GM12892 (cell line): ENCODE results near the gene DEFB125. TPM values are rescaled to one million over a fixed set of nuclear protein-coding genes. Genes with fewer than 3 reads are reported as not detected.
"Not testable (repeated sequence)": the region's sequence is repeated elsewhere in the genome, so short reads cannot be mapped to it uniquely, and the experiment has no call there.

Experiments
- DNase-seq: peaks from one replicate; pipeline ENCODE4 v3.0.0; 2011; ENCODE audit not compliant: insufficient read length
- FAIRE-seq: peaks from 2 replicates; lab custom pipeline; 2011; peaks lifted over from hg19 to GRCh38; lab: Jason Lieb, UNC
- POLR2A ChIP-seq: IDR thresholded peaks from 2 replicates; pipeline ENCODE4 v1.6.1; 2011; ENCODE audit warnings: low read depth, low read length, control low read depth
- POLR2AphosphoS5 ChIP-seq: IDR thresholded peaks from 2 replicates; pipeline ENCODE4 v1.6.1; 2011; ENCODE audit warnings: low read depth, low read length, control low read depth
- TAF1 ChIP-seq: IDR thresholded peaks from 2 replicates; pipeline ENCODE4 v1.6.1; 2011; ENCODE audit warnings: low read depth, mild to moderate bottlenecking, control low read depth, low read length, borderline replicate concordance
- polyA plus RNA-seq: library from polyadenylated mRNA; unstranded; fragments of >200 nt; gene quantifications from one replicate; pipeline ENCODE4 v1.2.1, GENCODE V29; 2012; ENCODE audit warnings: missing spikeins, inconsistent platforms; ENCODE audit not compliant: missing spikeins

DEFB125 gene
- not detected for polyA plus RNA-seq

- FAIRE-seq, result no peak
- no peak for DNase-seq
- TF ChIP-seq POLR2A (no peak), TAF1 (no peak), POLR2AphosphoS5 (no peak)
Observed at GRCh38 chr20:87401-87800, at the start of gene DEFB125. TSS of gene DEFB125 (plus strand) at chr20:87672. CDS start at chr20:87710, 38 bp downstream.

- no peak for TF ChIP-seq TAF1
- no peak for TF ChIP-seq POLR2A
- FAIRE-seq (no peak), DNase-seq (no peak)
Observed at GRCh38 chr20:60035-60918, 27.2 kb upstream of the DEFB125 start.

- TF ChIP-seq POLR2A (no peak), POLR2AphosphoS5 (no peak), TAF1 (no peak)
- DNase-seq, result no peak
- no peak for FAIRE-seq
Observed at GRCh38 chr20:61230-61629, 26.2 kb upstream of the DEFB125 start.

GRCh38 chr20:61757-62156 lies 25.7 kb upstream of the DEFB125 start:
- DNase-seq (no peak), FAIRE-seq (no peak)
- no peak for TF ChIP-seq POLR2A

- TF ChIP-seq POLR2A (no peak), TAF1 (no peak), POLR2AphosphoS5 (no peak)
- DNase-seq (no peak), FAIRE-seq (no peak)
Observed at GRCh38 chr20:62487-62886, 25.0 kb upstream of the DEFB125 start.

- FAIRE-seq (no peak), DNase-seq (no peak)
- TF ChIP-seq POLR2AphosphoS5 (no peak), TAF1 (no peak), POLR2A (no peak)
Observed at GRCh38 chr20:64026-64603, 23.4 kb upstream of the DEFB125 start.

- no peak for FAIRE-seq
- TF ChIP-seq POLR2A (no peak), POLR2AphosphoS5 (no peak), TAF1 (no peak)
- no peak for DNase-seq
Observed at GRCh38 chr20:64766-65322, 22.6 kb upstream of the DEFB125 start.

GRCh38 chr20:77231-77630 lies 10.2 kb upstream of the DEFB125 start:
- no peak for FAIRE-seq
- TF ChIP-seq POLR2A, result no peak
- TF ChIP-seq POLR2AphosphoS5, result no peak
- TF ChIP-seq TAF1, result no peak
- DNase-seq, result no peak

- FAIRE-seq (no peak), DNase-seq (no peak)
- TF ChIP-seq TAF1, result no peak
- TF ChIP-seq POLR2AphosphoS5, result no peak
Observed at GRCh38 chr20:78338-78737, 9.1 kb upstream of the DEFB125 start.

- no peak for TF ChIP-seq TAF1
- no peak for TF ChIP-seq POLR2AphosphoS5
- no peak for TF ChIP-seq POLR2A
- DNase-seq (no peak), FAIRE-seq (no peak)
Observed at GRCh38 chr20:79565-79964, 7.9 kb upstream of the DEFB125 start.

- no peak for FAIRE-seq
Observed at GRCh38 chr20:90651-91050, 3.2 kb downstream of the DEFB125 start.

GRCh38 chr20:93641-94040 lies 6.2 kb downstream of the DEFB125 start:
- FAIRE-seq (no peak), DNase-seq (no peak)
- TF ChIP-seq POLR2A (no peak), TAF1 (no peak), POLR2AphosphoS5 (no peak)

More at GRCh38 chr20:90651-91050, 3.2 kb downstream of the DEFB125 start:
- TF ChIP-seq POLR2A, result no peak
- TF ChIP-seq TAF1, result no peak
- TF ChIP-seq POLR2AphosphoS5, result no peak
- no peak for DNase-seq

- FAIRE-seq, result no peak
- no peak for DNase-seq
- TF ChIP-seq POLR2A, result no peak
Observed at GRCh38 chr20:95215-95614, 7.7 kb downstream of the DEFB125 start.

- not testable (repeated sequence) for FAIRE-seq, DNase-seq
Observed at GRCh38 chr20:97691-98090, 10.2 kb downstream of the DEFB125 start.
